Fibroblast of lung (primary cell): ENCODE data around the gene CHST11. TPM values are rescaled to one million over a fixed set of nuclear protein-coding genes. Genes with fewer than 3 reads are reported as not detected.

Experiments
- DNase-seq, 2 donors: peaks; one replicate each; pipeline versions ENCODE4 v3.0.0 to v3.0.0-alpha.2; 2010; ENCODE audit warnings: low read depth in 2 of 2
- H2AFZ ChIP-seq: 2 replicates; pipeline ENCODE4 v1.5.1; 2012; ENCODE audit warnings: low read length, control low read depth, inconsistent platforms
- H3K27ac ChIP-seq: 2 replicates; pipeline ENCODE4 v1.5.1; 2011; ENCODE audit warnings: low read length, control low read depth; ENCODE audit not compliant: insufficient read depth
- H3K27me3 ChIP-seq: 2 replicates; pipeline ENCODE4 v1.5.1; 2011; ENCODE audit warnings: mild to moderate bottlenecking, low read length; ENCODE audit not compliant: control insufficient read depth, insufficient read depth
- H3K36me3 ChIP-seq: 2 replicates; pipeline ENCODE4 v1.5.1; 2011; ENCODE audit warnings: low read length; ENCODE audit not compliant: control insufficient read depth, insufficient read depth
- H3K4me1 ChIP-seq: 2 replicates; pipeline ENCODE4 v1.5.1; 2011; ENCODE audit warnings: low read length; ENCODE audit not compliant: control insufficient read depth, insufficient read depth; ENCODE audit errors: extremely low read depth
- H3K4me2 ChIP-seq: 2 replicates; pipeline ENCODE4 v1.5.1; 2011; ENCODE audit warnings: low read length, control low read depth; ENCODE audit not compliant: insufficient read depth; ENCODE audit errors: extremely low read depth
- H3K4me3 ChIP-seq, 4 experiments: fragments of 200-600 bp in 1 of 4; sonication (generic) in 1 of 4; replicated peaks in 1 of 4; 2 replicates each; pipeline ENCODE4 v1.5.1; 2011 to 2016; ENCODE audit warnings: low read length in 4 of 4, low read depth in 3 of 4, mild to moderate bottlenecking in 3 of 4, control low read depth in 2 of 4, inconsistent platforms in 1 of 4, mixed read lengths in 1 of 4; ENCODE audit not compliant: insufficient read depth in 1 of 4; ENCODE audit errors: control extremely low read depth in 1 of 4
- H3K79me2 ChIP-seq: 2 replicates; pipeline ENCODE4 v1.5.1; 2012; ENCODE audit warnings: mild to moderate bottlenecking, low read length, inconsistent platforms; ENCODE audit not compliant: control insufficient read depth, insufficient read depth
- H3K9ac ChIP-seq: 2 replicates; pipeline ENCODE4 v1.5.1; 2011; ENCODE audit warnings: mild to moderate bottlenecking, low read length, control low read depth; ENCODE audit not compliant: insufficient read depth
- H3K9me3 ChIP-seq: 2 replicates; pipeline ENCODE4 v1.5.1; 2012; ENCODE audit warnings: low read depth, low read length; ENCODE audit not compliant: control insufficient read depth, insufficient read depth
- H4K20me1 ChIP-seq: 2 replicates; pipeline ENCODE4 v1.5.1; 2011; ENCODE audit warnings: low read length; ENCODE audit not compliant: control insufficient read depth, insufficient read depth; ENCODE audit errors: extremely low read depth
- EZH2 ChIP-seq: IDR thresholded peaks from 2 replicates; pipeline ENCODE4 v1.5.1; 2012; ENCODE audit warnings: low read length, control low read depth, mild to moderate bottlenecking; ENCODE audit errors: missing control alignments
- polyA plus RNA-seq, 2 donors: library from polyadenylated mRNA; depleted of rRNA in 1 of 2; stranded (reverse) in 1 of 2; unstranded in 1 of 2; fragments of >200 nt; gene quantifications; 2 replicates each; pipeline ENCODE4 v1.2.1, GENCODE V29; 2011 to 2012; ENCODE audit warnings: missing spikeins in 1 of 2
- total RNA-seq: library from RNA; depleted of rRNA; stranded (reverse); fragments of >200 nt; gene quantifications from 2 replicates; pipeline ENCODE4 v1.2.1, GENCODE V29; 2014
- TF ChIP-seq, protein P1 (sequence below), 2 donors: IDR thresholded peaks in 1 of 2; conservative IDR thresholded peaks in 1 of 2; 1 replicate in 1 of 2; 2 replicates in 1 of 2; pipeline ENCODE4 v1.5.1; 2011 to 2012; ENCODE audit warnings: low read length in 2 of 2, control low read depth in 1 of 2, inconsistent platforms in 1 of 2, low read depth in 1 of 2, mild to moderate bottlenecking in 1 of 2

The CHST11 gene
- total and polyA plus RNA-seq, 2 donors (not counting 1 experiment from before 2014, with no cell fraction given) = 3.5 to 9.1 TPM

- no peak for TF ChIP-seq EZH2
- TF ChIP-seq, protein P1, sequence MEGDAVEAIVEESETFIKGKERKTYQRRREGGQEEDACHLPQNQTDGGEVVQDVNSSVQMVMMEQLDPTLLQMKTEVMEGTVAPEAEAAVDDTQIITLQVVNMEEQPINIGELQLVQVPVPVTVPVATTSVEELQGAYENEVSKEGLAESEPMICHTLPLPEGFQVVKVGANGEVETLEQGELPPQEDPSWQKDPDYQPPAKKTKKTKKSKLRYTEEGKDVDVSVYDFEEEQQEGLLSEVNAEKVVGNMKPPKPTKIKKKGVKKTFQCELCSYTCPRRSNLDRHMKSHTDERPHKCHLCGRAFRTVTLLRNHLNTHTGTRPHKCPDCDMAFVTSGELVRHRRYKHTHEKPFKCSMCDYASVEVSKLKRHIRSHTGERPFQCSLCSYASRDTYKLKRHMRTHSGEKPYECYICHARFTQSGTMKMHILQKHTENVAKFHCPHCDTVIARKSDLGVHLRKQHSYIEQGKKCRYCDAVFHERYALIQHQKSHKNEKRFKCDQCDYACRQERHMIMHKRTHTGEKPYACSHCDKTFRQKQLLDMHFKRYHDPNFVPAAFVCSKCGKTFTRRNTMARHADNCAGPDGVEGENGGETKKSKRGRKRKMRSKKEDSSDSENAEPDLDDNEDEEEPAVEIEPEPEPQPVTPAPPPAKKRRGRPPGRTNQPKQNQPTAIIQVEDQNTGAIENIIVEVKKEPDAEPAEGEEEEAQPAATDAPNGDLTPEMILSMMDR (conservative IDR thresholded peaks at IDR 0.05 in 1 of 2, IDR thresholded peaks at IDR 0.05 in 1 of 2; ENCODE audit: low read depth in 1 of 2, low read length in 2 of 2) = no peak
- Histone ChIP-seq H3K27me3 (no peaks in the 10 kb centered on the region), H3K27ac (no peak overlapping the region), H3K36me3 (no peaks in the 10 kb centered on the region), H3K79me2 (peaks cover 19% of the 10 kb centered on the region), H3K4me2 (no peak overlapping the region), H3K4me3 (no peak overlapping the region), H2AFZ (no peak overlapping the region), H3K9ac (no peak overlapping the region), H3K9me3 (no peaks in the 10 kb centered on the region), H3K4me1 (peaks cover 5% of the 10 kb centered on the region), H4K20me1 (no peaks in the 10 kb centered on the region)
- DNase-seq = no peak
These were observed 6.2 kb downstream of the CHST11 start for GRCh38 chr12:104462931-104463339.

- H3K27ac ChIP-seq = no peak overlapping the region
- TF ChIP-seq, protein P1 (conservative IDR thresholded peaks at IDR 0.05 in 1 of 2, IDR thresholded peaks at IDR 0.05 in 1 of 2; ENCODE audit: low read depth in 1 of 2, low read length in 2 of 2) = no peak
- no peak for TF ChIP-seq EZH2
- no peak overlapping the region for H3K4me3 ChIP-seq
- H3K9me3 ChIP-seq = no peaks in the 10 kb centered on the region
- H2AFZ ChIP-seq = no peak overlapping the region
- no peaks in the 10 kb centered on the region for H3K27me3 ChIP-seq
- H3K9ac ChIP-seq = no peak overlapping the region
- H4K20me1 ChIP-seq = no peaks in the 10 kb centered on the region
- peaks cover 5% of the 10 kb centered on the region for H3K4me1 ChIP-seq
- DNase-seq = no peak
- H3K79me2 ChIP-seq = peaks cover 15% of the 10 kb centered on the region
- H3K36me3 ChIP-seq = no peaks in the 10 kb centered on the region
- H3K4me2 ChIP-seq = no peak overlapping the region
These were observed 6.6 kb downstream of the CHST11 start for GRCh38 chr12:104463368-104463767.

- no peak overlapping the region for H3K4me2 ChIP-seq
- H3K27ac ChIP-seq = no peak overlapping the region
- H3K9ac ChIP-seq = no peak overlapping the region
- H3K9me3 ChIP-seq = no peaks in the 10 kb centered on the region
- TF ChIP-seq, protein P1 (conservative IDR thresholded peaks at IDR 0.05 in 1 of 2, IDR thresholded peaks at IDR 0.05 in 1 of 2; ENCODE audit: low read depth in 1 of 2, low read length in 2 of 2) = no peak
- TF ChIP-seq EZH2 = no peak
- H3K4me3 ChIP-seq = no peak overlapping the region
- no peak for DNase-seq
- no peaks in the 10 kb centered on the region for H3K36me3 ChIP-seq
- peaks cover 6% of the 10 kb centered on the region for H3K79me2 ChIP-seq
- H3K27me3 ChIP-seq = no peaks in the 10 kb centered on the region
- H4K20me1 ChIP-seq = no peaks in the 10 kb centered on the region
- no peak overlapping the region for H2AFZ ChIP-seq
- H3K4me1 ChIP-seq = peaks cover 2% of the 10 kb centered on the region
These were observed 8.2 kb downstream of the CHST11 start for GRCh38 chr12:104464899-104465298.
